Inferior parietal cortex (tissue), 1 donor: ENCODE measurements around the gene FNTB.
"Not testable (repeated sequence)": the region's sequence is repeated elsewhere in the genome, so short reads cannot be mapped to it uniquely, and the experiment has no call there.

Experiments
- DNase-seq: peaks from one replicate; pipeline ENCODE4 v3.0.0-alpha.2; 2016; ENCODE audit errors: extremely low spot score

FNTB gene

DNA sequence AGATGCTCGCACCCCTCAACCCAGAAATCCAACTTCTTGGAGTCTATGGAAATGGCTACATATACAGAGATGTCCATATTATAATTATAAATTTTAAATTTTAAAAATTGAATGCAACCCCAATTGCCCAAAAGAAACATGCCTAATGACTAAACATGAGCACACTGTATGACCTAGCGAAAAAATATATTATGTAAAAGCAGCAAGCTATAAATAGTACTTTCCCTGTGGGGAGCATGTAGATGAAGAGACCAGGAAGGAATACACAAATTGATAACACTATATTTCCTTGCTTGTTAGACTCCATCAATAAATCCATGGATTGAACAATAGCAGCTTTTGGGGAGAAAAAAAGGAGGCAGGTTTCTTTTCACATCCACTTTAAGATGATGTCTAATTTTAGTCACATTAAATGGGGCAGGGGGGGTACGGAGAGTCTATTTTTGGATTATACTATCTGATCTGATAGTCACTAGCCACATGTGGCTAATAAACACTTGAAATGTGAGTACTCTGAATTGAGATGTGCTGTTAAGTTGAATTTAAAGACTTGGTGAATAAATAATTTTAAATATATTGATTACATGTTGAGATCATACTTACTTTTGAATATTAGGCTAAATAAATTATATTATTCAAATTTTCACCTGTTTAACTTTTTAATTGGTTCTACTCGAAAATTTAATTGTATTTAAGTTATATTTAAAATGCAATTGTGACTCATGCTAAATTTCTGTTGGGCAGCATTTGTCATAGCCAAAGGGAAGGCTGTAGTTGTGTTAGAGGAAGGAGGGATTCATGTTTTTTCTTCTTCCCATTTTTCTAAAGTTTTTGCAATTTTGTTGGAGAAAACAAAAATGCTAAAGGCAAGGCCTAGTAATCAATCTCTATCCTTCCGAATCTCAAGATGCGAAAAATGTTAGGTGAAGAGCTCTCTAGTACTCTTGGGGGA lies 98.1 kb downstream of the FNTB start:
- no peak for DNase-seq

DNA sequence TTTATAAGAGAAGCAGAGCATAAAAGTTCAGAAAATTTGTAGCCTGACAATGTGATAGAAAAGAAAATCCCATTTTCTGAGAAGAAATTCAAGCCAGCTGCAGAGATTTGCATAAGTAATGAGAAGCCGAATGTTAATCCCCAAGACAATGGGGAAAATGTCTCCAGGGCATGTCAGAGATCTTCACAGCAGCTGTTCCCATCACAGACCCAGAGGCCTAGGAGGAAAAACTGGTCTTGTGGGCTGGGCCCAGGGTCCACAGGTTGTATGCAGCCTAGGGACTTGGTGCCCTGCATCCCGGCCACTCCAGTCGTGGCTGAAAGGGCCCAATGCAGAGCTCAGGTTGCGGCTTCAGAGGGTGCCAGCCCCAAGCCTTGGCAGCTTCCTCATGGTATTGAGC lies 100.0 kb downstream of the FNTB start:
- DNase-seq, result not testable (repeated sequence)

DNA sequence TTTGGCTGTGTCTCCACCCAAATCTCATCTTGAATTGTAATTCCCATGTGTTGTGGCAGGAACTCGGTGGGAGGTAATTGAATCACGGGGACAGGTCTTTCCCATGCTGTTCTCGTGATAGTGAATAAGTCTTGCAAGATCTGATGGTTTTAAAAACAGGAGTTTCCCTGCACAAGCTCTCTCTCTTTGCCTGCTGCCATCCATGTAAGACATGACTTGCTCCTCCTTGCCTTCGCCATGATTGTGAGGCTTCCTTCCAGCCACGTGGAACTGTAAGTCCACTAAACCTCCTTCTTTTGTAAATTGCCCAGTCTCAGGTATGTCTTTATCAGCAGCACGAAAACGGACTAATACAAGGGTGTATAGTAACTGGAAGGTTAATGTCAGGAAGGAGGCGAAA lies 101.1 kb downstream of the FNTB start:
- not testable (repeated sequence) for DNase-seq

DNA sequence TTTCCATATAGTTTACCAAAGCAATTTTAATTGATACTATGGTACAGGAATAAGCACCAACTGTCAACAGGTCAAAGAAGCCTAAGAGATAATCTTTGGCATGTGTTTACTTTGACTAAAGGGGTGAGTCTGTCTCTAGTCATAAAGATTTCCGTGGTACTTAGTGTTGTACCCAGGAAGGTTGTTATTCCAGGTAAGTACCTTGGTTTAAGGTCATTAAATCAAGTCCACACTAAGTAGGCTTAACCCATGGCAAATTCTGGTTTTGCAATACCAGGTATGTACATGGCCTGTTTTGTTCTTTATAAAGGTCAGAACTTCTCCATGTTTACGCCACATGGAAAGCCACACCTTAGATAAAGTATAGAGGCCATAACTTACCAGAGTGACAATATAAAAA lies 105.7 kb downstream of the FNTB start:
- DNase-seq, result no peak

DNA sequence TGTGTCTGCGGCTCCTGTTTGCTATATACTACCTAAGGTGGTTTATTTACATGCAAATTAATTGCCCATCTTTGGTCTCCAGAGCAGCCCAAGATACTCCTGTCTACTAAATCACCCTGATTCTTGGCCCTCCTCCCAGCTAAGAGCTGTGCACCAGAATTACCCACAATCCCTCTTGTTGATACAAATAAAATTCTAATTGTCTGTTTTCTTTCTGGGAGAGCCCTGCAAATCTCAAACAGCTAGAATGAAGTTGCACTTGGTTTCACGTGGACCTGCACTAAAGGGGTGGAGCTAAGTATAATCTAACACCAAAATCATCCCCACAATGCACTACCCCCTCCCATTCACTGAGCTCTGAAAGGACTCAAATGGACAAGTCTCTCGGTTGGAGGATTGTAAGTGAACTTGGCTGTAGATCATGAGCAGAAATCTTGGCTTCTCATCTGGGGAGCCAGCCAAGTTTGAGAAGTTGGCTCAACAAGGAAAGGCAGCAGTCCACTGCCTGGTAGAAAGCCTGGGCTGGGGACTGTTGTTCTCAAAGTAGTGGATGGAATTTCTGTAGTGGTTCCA lies 109.0 kb downstream of the FNTB start:
- DNase-seq, result peak; percentile 61

DNA sequence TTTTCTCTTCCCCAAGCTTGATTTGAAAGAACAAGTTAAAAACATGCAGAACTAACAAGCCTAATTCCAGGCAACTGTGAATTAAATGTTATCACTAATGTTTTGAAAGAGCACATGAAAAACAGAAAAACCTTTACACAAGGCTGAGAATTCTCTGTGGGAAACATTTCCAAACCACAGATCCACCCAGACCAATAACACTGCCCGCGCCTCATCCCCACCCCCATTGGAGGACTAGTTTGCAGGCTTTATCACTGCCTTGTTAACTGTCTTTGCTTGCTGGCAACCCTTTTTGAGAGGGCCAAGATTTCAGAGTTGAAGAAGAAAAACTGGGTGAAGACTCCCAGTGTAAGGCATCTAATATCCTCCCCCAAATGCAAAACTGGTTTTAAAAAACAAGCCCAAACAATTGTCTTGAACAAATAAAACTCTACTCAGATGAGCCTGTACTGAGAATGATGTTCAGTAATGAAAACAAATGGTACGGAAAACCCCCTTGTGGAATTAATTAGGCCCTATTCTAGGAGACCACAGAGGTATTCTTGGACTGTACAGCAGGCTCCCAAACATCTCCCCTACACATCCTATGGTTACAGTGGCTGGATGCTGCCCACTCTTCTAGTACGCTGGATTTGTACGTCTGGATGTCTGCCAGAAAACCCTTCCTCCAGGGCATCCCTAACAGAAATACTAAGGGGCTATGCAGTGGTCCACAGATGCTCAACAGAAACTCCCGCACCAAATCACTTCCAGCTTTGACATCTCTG lies 109.8 kb downstream of the FNTB start:
- DNase-seq, result no peak

DNA sequence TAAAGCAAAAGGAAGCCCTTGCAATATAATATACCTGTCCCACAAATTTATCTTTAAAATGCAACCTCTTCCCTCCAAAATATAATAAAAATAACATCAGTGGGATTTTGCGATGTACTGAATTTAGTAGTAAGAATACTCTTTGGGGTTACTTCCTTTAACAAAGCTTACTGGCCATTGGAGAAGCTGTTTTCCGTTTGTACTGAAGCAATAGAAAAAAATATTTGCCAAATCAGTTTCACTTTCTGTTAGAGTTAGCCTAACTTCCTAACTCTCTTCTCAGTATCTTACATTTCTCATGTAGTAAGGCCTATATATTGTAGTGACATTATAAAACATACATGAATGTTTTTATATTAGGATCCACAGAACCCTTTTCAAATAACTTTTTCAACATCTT lies 111.9 kb downstream of the FNTB start:
- DNase-seq, result no peak

DNA sequence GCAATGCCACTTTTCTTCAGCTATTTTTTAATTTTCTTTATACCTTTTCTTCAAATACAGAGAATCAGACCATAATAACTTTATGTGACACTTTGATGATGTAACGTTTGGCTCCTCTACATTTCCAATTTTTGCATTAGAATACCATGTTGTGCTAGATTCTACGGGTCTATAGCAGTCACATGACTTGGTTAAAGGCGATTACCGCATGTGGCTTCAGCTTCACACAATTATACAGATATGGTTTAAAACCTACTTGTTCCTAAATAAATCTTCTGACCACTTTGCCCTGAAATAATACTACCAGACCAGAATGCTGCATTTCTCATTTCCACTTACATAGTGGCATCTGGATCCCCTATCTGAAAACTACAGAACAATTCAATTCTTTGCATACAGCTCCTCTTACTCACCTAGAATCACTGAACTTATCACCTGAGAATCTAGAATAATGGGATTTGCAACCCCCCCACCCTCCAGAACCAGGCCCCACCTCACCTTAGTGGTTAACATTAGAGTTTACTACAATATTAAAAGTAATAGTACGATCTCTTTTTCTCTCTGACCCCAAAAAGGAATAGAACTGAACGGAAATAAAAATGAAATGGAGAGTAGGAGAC lies 114.3 kb downstream of the FNTB start:
- no peak for DNase-seq

DNA sequence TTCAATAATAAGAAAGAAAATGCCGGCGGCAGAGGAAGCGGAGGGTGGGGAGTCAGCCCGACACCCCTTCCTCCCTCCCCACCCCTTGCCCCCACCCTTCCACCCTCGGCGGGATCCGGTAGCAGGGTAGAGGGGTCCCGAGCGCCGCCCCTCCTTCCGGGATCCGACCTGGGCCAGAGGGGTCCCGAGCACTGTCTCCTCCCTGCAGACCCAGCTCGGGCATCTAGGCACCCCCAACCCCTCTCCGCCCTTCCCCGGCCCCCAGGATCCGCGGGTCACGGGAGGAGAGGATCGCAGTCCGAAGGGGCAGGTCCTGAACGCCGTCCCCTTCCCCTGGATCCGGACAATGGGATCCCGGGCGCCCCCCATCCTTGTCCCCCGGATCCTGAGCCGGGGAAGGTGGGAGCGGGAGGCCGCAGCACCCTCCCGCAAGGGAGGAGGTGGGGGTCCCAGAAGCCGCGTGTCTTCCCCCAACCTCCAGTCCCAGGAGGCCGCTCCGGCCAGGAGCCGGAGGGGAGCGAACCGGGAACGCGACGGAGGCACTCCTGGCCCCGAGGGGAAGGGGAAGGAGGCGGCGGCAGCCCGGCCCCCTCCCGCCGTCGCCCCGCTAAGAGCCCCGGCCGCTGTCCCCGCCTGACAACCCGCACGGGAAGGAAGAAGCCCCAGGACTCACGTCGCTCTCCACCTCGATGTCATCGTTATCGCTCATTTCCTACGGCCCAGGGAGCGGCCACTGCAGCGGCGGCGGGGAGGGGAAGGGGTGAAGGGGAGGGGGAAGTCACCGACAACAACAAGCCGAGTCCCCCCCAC lies 115.1 kb downstream of the FNTB start:
- no peak for DNase-seq

DNA sequence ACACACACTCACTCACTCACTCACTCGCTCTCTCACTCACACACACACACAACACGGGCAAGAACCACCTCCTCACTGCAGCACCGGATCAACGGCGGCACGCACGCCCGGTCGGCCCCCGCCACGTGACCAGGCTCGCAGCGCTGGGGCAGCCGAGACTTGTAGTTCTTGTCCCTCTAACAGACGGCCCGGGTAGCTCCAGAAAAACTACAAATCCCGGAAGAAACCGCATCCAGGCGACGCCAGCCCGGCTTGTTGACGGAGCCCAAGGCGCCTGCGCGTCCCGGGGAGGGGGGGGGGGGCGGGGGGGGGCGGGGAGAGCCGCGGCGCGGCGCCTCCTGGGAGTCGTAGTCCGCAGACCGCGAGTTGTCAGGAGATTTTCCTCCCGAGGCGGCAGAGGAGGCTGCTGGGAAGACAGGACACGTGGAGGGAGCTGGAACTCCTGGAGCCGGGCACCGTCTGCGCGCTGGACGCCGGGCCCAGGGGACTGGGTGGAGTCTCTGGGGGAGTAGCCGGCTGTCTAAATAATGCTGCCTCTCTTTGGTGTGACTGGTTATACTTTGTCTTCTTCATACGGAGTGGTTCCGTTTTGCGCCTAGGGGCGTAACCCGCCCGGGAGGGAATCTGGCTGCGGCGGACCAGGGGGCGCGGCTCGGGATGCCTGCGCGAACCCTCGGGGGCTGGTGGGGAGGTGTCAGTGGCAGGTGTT lies 115.9 kb downstream of the FNTB start, which contains the start of gene MAX:
Gene MAX (minus strand): TSS at position 77 of the 709 bp plus-strand sequence. CDS start 178 bp downstream, outside the sequence.
- peak; percentile 93 for DNase-seq

DNA sequence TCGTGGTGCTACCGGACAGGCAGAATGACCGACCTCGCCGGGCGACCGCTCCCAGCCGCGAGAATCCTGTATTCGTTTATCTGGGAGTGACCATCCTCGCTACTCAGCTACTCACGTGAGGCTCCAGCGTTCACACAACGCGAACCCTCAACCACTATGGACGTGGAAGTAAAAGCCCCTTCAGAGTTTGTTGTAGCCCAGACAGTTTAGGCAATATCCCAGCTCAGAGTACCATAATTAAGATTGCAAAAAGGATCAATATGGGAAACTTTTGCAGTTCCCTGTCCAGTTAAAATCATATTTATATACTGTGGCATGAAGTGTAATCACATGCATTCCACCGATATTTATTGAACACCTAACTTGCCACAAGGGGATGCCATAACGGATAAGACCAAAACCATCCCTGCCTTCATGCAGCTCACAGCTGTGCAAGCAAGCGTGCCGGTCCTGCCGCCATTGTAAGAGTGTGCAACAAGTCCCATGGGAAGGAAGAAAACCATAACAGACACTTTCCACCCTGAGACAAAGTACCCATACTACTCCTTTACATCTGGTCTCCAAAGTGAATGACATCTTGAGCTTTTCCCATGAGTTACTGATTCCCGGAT lies 116.6 kb downstream of the FNTB start:
- DNase-seq, result no peak

DNA sequence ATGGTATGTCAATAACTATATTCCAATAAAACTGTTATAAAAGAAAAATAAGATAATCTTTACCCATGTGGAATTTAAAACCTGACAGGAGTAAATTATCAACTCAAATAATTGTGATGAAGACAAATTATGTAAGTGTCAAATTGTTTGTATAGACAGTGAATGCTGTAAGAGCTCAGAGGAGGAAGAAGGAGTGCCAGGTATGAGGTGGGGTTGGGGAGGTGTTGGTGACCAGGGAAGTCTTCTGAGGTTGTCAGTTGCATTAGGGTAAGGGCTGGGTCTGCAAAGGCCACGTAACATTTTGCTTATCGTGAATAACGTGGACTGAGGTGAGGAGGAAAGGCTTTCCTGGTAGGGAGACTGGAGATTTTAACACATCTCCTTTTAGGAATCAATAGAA lies 118.1 kb downstream of the FNTB start:
- no peak for DNase-seq

DNA sequence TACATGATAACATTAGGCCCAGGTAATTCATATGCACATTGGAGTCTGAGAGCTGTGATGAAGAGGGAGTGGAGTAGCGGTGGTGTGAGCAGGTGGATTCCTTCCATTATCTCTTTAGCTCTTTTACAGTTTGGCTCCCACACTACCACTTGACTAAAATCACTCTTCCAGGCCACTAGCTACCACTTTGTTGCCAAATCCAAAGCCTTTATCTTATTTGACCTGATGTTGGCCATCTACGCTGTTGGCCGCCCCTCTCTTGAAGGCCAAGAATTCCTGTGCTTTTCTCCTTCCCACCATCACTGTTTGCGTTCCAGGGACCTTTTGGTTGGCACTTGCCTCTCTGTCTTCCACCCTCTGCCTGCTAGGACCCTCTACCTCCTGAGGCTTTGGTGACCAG lies 119.6 kb downstream of the FNTB start:
- no peak for DNase-seq

DNA sequence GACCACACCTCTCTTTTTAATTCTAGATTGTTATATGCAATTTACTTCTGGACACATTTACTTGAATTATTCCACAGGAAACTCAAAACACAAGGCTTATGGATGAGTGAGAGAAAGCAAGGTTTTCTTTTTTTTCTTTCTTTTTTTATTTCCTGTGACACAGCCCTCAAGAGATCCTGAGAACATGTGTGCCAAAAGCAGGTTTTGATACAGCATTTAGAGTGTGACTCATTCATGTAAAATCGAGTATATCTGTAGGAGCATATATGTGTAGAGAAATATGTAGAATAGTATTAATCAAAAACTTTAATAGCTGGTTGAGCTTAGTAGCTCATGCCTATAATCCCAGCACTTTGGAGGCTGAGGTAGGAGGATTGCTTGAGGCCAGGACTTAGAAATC lies 120.0 kb downstream of the FNTB start:
- no peak for DNase-seq

DNA sequence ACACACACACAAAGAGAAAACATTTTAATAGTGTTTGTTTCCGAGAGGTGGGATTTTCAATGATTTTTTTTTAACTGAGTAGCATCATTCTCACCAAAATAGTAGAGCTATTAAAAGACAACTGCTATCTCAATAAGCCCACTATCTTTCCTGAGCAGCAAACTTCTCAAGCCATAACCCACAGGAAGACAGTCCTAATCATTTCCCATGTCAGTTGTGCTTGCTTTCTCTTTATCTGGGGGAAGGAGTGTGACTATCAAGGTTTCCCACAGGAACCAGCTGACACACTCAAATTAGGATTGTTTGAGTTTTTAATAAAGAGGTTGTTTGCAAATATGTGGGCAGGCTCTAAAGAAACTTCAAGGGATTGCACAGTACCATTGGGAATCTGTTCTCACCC lies 120.5 kb downstream of the FNTB start:
- no peak for DNase-seq

DNA sequence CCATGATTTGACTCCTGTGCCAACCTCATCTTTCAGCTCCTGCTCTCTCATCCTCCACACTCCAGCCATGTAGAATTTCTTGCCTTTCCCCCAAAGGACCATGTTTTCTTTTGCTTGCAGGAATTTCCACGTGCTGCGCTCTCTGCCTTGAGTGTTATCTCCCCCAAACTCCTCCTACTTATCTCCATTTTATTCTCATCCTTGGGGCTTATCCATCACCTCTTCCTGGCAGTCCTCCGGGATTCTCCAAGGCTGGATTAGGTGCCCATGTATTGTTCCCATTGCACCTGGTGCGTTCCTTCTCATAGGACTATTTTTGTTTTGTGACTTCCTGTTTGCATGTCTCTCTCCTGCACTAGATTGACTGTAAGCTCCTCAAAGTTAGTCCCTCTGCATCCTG lies 122.7 kb downstream of the FNTB start:
- DNase-seq, result no peak

DNA sequence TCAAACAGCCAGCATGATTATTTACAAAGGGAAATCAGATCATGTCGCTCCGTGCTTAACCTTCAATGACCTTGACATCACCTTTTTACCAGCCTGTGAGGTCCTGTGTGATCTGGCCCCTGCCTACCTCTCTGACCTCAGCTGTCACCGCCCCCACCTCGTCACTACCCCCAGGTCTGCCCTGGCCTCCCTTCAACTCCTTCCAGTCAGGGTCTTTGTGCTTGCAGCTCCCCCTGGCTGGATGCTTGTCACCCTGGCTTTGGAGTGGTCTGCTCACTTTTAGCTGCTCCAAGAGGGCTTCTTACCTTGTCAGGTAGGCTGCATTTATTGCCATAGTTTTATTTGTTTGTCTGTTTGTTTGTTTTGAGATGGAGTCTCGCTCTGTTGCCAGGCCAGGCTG lies 123.8 kb downstream of the FNTB start:
- no peak for DNase-seq
